Endodermal cell (in vitro differentiated cells): ENCODE measurements around the gene HAUS7. TPM values are rescaled to one million over a fixed set of nuclear protein-coding genes. Genes with fewer than 3 reads are reported as not detected.

ENCODE experiments used
- DNase-seq: peaks from one replicate; pipeline ENCODE4 v3.0.0-alpha.2; 2017
- H3K27ac ChIP-seq: 2 replicates; pipeline ENCODE4 v1.5.1; 2013; ENCODE audit warnings: mild to moderate bottlenecking, low read depth, low read length, moderate library complexity
- H3K27me3 ChIP-seq: 2 replicates; pipeline ENCODE4 v1.6.1; 2013; ENCODE audit warnings: mild to moderate bottlenecking, low read length, moderate library complexity; ENCODE audit not compliant: insufficient read depth, control insufficient read depth, poor library complexity, severe bottlenecking
- H3K36me3 ChIP-seq: 2 replicates; pipeline ENCODE4 v1.7.0; 2013; ENCODE audit warnings: mild to moderate bottlenecking, low read length, moderate library complexity; ENCODE audit not compliant: control insufficient read depth, insufficient read depth
- H3K4me1 ChIP-seq: one replicate; pipeline ENCODE4 v1.7.0; 2013; ENCODE audit warnings: low read length; ENCODE audit not compliant: control insufficient read depth, insufficient read depth
- H3K4me3 ChIP-seq: 2 replicates; pipeline ENCODE4 v1.5.1; 2013; ENCODE audit warnings: mild to moderate bottlenecking, low read length, moderate library complexity
- H3K9ac ChIP-seq: 2 replicates; pipeline ENCODE4 v1.6.1; 2013; ENCODE audit warnings: mild to moderate bottlenecking, low read length, moderate library complexity; ENCODE audit not compliant: poor library complexity, severe bottlenecking; ENCODE audit errors: extremely low read depth
- H3K9me3 ChIP-seq: 2 replicates; pipeline ENCODE4 v1.6.1; 2013; ENCODE audit warnings: mild to moderate bottlenecking, low read length, moderate library complexity; ENCODE audit not compliant: control insufficient read depth
- H3K27ac Mint-ChIP-seq: 2 replicates; pipeline ENCODE4 v1.8.0; 2020; ENCODE audit warnings: mixed read lengths
- H3K27me3 Mint-ChIP-seq: 2 replicates; pipeline ENCODE4 v1.8.0; 2021; ENCODE audit warnings: mild to moderate bottlenecking, mixed read lengths; ENCODE audit not compliant: insufficient read depth
- H3K36me3 Mint-ChIP-seq: 2 replicates; pipeline ENCODE4 v1.8.0; 2020; ENCODE audit warnings: low read depth, mixed read lengths
- H3K4me1 Mint-ChIP-seq: 2 replicates; pipeline ENCODE4 v1.8.0; 2020; ENCODE audit warnings: mixed read lengths
- H3K4me3 Mint-ChIP-seq: 2 replicates; pipeline ENCODE4 v1.8.0; 2020; ENCODE audit warnings: mild to moderate bottlenecking, moderate library complexity, mixed read lengths
- H3K9me3 Mint-ChIP-seq: 2 replicates; pipeline ENCODE4 v1.8.0; 2020; ENCODE audit warnings: mild to moderate bottlenecking, mixed read lengths
- CTCF ChIP-seq: fragments of 200-600 bp; sonication (generic); conservative IDR thresholded peaks from 2 replicates; pipeline ENCODE4 v1.5.0; 2021; ENCODE audit warnings: antibody characterized with exemption, mild to moderate bottlenecking
- WGBS, 2 experiments: methylation state at CpG; one replicate each; pipeline versions ENCODE4 v1.1.5 to v1.1.7; 2013; ENCODE audit warnings: missing lambda C conversion rate in 2 of 2, mixed read lengths in 1 of 2; ENCODE audit not compliant: insufficient coverage in 1 of 2, insufficient read length in 1 of 2; 5-methylcytosine and 5-hydroxymethylcytosine counted together
- total RNA-seq, 2 donors: library from RNA; stranded (reverse); fragmentation: NEBNext Ultra II Directional in 1 of 2; extraction: Animal tissue kit (Norgen Biotek cat#: 25700) in 1 of 2; gene quantifications; 2 replicates in 1 of 2; 3 replicates in 1 of 2; pipeline ENCODE4 v1.2.1, GENCODE V29; 2021

The HAUS7 gene
- total RNA-seq, 2 donors from 2014 or later: 28.7 to 30.9 TPM

- DNase-seq: no peak
- Histone ChIP-seq H3K9ac (no peak overlapping the region), H3K27me3 (no peaks in the 10 kb centered on the region), H3K27ac (no peak overlapping the region), H3K4me1 (no peaks in the 10 kb centered on the region), H3K4me3 (no peak overlapping the region), H3K36me3 (no peaks in the 10 kb centered on the region), H3K9me3 (no peaks in the 10 kb centered on the region)
- Mint-ChIP-seq H3K4me1 (no peaks in the 10 kb centered on the region), H3K27ac (no peak overlapping the region), H3K4me3 (no peak overlapping the region), H3K36me3 (peaks cover 11% of the 10 kb centered on the region), H3K9me3 (peaks cover 63% of the 10 kb centered on the region), H3K27me3 (no peaks in the 10 kb centered on the region)
- WGBS, 2 experiments: 80 to 95% methylated on average over 2 to 26 of the region's 26 CpGs
- no peak for TF ChIP-seq CTCF
These were observed 20.0 kb downstream of the HAUS7 start for GRCh38 chrX:153450114-153450948.

DNA sequence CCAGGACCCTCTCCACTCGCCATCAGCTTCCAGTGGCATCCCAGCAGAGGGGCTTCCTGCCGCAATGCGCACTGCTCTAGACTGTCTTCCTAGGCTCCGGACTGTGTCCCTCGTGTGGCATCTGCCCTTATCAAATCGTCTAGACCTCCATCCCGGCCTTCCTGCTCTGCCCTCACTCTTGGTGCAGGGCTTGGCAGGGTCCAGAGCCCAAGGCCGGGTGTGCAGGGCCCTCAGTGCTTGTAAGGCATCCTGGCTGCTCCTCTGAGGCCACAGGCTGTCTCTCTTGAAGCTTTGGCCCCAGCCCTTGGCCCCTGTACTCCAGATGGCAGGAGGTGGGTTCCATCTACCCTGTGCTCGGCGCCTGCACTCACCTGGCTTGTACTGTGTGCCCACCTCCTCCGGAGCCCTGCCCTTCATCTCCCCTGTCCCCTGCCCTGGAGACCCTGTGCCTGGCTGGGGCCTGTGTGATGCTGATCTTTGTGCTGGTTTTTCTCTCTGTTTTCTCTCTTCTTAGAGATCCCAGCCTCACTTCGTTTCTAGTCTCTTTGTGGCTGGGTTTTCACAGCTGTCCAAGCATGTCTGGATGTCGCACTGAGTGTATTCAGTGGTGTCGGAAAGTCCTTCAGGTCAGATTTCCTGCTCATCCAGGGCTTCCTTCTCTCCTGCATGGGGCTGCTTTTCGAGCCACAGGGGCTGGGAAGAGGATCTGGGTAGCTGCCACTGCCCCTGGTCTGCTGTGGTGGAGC is 20.8 kb downstream of the HAUS7 start:
- H3K27me3 ChIP-seq: no peaks in the 10 kb centered on the region
- H3K4me1 ChIP-seq: no peaks in the 10 kb centered on the region
- no peak overlapping the region for H3K27ac Mint-ChIP-seq
- no peak for DNase-seq
- peaks cover 9% of the 10 kb centered on the region for H3K36me3 Mint-ChIP-seq
- no peak overlapping the region for H3K4me3 ChIP-seq
- H3K4me1 Mint-ChIP-seq: no peaks in the 10 kb centered on the region
- H3K36me3 ChIP-seq: no peaks in the 10 kb centered on the region
- H3K9me3 ChIP-seq: no peaks in the 10 kb centered on the region
- no peak overlapping the region for H3K9ac ChIP-seq
- peaks cover 63% of the 10 kb centered on the region for H3K9me3 Mint-ChIP-seq
- H3K4me3 Mint-ChIP-seq: no peak overlapping the region
- no peak for TF ChIP-seq CTCF
- no peak overlapping the region for H3K27ac ChIP-seq
- 89 to 93% methylated on average over 5 to 15 of the region's 15 CpGs for WGBS, 2 experiments
- no peaks in the 10 kb centered on the region for H3K27me3 Mint-ChIP-seq

GRCh38 chrX:153448556-153449367 is 21.6 kb downstream of the HAUS7 start:
- Mint-ChIP-seq H3K36me3 (peaks cover 9% of the 10 kb centered on the region), H3K4me1 (no peaks in the 10 kb centered on the region), H3K27ac (no peak overlapping the region), H3K4me3 (no peak overlapping the region), H3K27me3 (no peaks in the 10 kb centered on the region), H3K9me3 (peaks cover 61% of the 10 kb centered on the region)
- H3K4me3 ChIP-seq: no peak overlapping the region
- TF ChIP-seq CTCF: no peak
- no peaks in the 10 kb centered on the region for H3K36me3 ChIP-seq
- no peaks in the 10 kb centered on the region for H3K4me1 ChIP-seq
- no peak for DNase-seq
- WGBS, 2 experiments: 94 to 95% methylated on average over 8 to 16 of the region's 21 CpGs
- no peaks in the 10 kb centered on the region for H3K9me3 ChIP-seq
- no peak overlapping the region for H3K9ac ChIP-seq
- no peaks in the 10 kb centered on the region for H3K27me3 ChIP-seq
- no peak overlapping the region for H3K27ac ChIP-seq
